ENCODE measurements around the gene KAT14.
"Not testable (repeated sequence)": the region's sequence is repeated elsewhere in the genome, so short reads cannot be mapped to it uniquely, and the experiment has no call there.

Gene KAT14, protein sequence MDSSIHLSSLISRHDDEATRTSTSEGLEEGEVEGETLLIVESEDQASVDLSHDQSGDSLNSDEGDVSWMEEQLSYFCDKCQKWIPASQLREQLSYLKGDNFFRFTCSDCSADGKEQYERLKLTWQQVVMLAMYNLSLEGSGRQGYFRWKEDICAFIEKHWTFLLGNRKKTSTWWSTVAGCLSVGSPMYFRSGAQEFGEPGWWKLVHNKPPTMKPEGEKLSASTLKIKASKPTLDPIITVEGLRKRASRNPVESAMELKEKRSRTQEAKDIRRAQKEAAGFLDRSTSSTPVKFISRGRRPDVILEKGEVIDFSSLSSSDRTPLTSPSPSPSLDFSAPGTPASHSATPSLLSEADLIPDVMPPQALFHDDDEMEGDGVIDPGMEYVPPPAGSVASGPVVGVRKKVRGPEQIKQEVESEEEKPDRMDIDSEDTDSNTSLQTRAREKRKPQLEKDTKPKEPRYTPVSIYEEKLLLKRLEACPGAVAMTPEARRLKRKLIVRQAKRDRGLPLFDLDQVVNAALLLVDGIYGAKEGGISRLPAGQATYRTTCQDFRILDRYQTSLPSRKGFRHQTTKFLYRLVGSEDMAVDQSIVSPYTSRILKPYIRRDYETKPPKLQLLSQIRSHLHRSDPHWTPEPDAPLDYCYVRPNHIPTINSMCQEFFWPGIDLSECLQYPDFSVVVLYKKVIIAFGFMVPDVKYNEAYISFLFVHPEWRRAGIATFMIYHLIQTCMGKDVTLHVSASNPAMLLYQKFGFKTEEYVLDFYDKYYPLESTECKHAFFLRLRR

DNA sequence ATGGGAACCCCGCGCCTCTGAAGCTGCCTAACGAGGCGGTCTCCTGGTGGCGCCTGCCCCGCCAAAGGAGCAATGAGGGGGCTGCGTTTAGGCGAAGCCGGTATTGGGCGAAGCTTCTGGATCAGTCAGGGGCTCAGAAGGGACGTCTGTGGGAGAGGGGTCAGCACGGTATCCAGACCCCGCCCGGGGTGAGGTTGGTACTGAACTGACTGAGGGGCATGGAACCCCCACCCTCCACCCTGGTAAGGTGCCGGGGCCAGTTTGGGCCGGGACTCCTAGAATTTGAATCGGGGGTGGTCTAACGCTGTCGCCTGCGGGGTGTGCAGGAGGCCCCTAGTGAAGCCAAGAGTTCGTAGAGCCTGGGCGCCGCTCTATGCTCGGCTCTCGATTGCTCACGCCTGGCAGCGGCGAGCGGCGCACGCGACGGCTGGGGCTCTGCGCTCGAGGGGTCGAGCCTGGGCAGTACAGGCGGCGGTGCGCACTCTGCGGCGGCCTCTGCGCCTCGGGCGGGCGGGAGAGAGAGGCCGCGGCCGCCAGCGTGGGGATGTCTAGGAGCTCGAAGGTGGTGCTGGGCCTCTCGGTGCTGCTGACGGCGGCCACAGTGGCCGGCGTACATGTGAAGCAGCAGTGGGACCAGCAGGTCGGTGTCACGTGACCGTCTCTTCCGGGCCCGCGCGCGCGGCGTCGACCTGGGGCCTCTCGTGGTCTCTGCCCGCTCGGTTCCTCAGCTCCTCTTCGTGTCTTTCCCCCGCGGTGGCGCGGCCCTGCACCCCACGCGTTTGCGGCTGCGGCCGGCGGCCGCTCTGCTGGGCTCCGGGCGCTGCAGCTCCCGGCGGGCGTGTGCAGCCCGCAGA is at the start of gene KAT14, which contains the start of gene PET117:
Gene KAT14 (plus strand): TSS at position 452 of the 854 bp plus-strand sequence. CDS start 4,798 bp downstream, outside the sequence.
Gene PET117 (plus strand): TSS at position 452 of the 854 bp plus-strand sequence. CDS start 93 bp downstream, at position 545.
- DNase-seq (ENCODE audit: low read depth in 1 of 2, low spot score in 1 of 2): peak; percentile 84 to 93

DNA sequence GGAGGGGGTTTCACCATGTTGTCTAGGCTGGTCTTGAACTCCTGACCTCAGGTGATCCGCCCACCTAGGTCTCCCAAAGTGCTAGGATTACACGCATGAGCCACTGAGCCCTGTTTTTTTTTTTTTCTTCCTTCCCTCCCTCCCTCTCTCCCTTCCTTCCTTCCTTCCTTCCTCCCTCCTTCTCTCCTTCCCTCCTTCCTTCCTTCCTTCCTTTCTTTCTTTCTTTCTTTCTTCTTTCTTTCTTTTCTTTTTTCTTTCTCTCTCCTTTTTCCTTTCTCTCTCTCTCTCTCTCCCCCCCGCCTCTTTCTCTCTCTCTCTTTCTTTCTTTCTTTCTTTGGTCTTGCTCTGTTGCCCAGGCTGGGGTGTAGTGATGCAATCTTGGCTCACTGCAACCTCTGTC is 49.4 kb upstream of the KAT14 start:
- DNase-seq (ENCODE audit: low read depth in 1 of 2, low spot score in 1 of 2): not testable (repeated sequence)

DNA sequence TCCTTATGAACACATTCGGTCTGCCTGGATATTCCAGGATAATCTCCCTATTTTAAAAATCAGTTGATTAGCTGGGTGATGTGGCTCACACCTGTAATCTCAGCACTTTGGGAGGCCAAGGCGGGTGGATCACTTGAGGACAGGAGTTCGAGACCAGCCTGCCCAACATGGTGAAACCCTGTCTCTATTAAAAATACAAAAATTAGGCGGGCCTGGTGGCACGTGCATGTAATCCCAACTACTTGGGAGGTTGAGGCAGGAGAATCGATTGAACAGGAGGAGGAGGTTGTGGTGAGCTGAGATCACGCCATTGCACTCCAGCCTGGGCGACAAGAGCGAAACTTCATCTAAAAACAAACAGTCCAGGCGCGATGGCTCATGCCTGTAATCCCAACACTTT is 48.8 kb upstream of the KAT14 start:
- DNase-seq (ENCODE audit: low read depth in 1 of 2, low spot score in 1 of 2): not testable (repeated sequence)

DNA sequence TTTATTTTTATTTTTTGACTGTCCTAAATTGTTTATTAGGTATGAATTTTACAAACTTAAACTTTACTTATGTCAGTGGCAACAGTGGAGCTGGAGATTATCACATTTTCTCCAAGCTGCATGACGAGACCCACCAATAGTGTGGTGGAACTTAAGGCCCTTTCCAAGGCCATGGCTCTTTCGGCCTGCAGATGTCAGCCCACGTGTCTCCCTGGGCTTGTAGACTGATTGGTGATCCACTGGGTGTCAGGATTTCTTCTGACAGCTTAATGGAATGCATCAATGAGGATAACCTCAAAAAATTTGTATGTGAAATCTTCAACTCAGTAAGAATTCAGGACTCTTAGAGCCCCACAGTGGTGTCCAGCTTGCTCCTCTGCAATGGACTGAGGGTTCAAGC is 47.6 kb upstream of the KAT14 start:
- DNase-seq (ENCODE audit: low read depth in 1 of 2, low spot score in 1 of 2): no peak

DNA sequence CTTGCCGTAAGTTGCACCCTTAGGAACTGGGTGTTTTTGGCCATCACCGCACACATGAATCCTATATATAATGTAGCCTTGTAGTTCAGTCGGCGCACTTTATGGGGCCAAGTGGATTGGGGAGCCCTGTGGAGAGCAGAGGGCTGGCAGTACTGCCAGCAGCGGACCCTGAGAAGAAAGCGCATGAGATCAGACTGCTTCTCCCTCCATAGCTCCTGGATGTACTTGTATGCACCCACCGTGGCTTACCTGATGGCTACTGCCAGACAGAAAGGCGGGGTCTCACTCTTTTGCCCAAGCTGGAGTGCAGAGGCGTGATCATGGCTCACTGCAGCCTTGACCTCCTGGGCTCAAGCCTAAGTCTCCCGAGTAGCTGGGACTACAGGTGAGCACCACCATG is 47.2 kb upstream of the KAT14 start:
- no peak for DNase-seq (ENCODE audit: low read depth in 1 of 2, low spot score in 1 of 2)

DNA sequence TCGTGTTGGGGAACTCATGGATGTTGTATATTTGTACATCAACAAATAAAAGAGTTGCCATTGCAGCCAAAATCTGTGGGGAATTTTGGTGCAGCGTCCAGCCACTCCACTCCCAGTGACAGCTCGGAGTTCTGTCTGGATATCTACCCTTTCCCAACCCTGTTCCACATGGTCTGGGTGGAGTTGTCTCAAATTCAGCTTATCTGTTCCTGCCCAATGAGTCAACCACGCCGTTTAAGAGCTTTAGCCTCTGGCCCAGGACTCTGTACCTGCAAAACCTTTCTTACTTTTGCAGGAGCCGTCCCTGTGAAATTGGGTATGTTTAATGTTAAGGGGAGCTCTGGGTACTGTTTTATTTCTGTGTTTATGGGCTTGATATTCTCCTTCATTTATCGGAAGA is 46.0 kb upstream of the KAT14 start:
- DNase-seq (ENCODE audit: low read depth in 1 of 2, low spot score in 1 of 2): no peak

DNA sequence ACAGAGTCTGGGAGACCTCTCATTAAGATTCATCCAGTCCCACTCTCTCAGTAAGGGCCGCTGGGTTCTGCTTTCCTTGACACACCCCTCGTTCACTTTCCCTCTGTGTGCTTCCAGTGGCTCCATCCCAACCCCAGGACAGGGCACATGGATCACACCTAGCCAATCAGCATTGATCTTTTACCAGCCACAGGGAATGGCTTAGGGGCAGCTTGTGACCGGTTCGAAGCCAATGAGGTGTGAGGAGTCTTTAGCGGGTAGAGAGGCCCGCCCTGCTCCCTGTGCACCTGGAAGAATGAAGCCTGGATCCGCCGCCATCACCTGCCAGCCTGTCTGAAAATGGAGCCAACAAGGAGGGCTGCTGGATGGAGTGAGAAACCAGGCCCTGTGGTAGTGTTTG is 44.8 kb upstream of the KAT14 start:
- no peak for DNase-seq (ENCODE audit: low read depth in 1 of 2, low spot score in 1 of 2)

DNA sequence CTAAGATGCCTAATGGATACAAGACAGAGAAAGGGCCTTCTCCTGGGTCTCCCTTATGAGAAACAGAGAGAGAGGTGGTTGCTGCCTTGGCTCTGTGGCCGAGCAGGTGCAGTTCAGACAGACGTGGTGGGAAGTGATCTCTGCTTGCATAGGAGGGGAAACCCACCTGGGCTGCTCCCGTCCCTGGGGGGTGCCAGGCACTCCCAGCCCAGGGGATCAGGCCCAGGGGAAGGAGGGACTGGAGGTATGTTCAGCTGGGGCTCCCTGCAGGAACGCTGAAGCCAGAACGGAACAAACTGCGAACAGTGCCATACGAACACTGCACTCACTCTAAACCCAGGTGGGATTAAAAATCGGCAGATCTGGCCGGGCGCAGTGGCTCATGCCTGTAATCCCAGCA is 44.3 kb upstream of the KAT14 start:
- no peak for DNase-seq (ENCODE audit: low read depth in 1 of 2, low spot score in 1 of 2)

DNA sequence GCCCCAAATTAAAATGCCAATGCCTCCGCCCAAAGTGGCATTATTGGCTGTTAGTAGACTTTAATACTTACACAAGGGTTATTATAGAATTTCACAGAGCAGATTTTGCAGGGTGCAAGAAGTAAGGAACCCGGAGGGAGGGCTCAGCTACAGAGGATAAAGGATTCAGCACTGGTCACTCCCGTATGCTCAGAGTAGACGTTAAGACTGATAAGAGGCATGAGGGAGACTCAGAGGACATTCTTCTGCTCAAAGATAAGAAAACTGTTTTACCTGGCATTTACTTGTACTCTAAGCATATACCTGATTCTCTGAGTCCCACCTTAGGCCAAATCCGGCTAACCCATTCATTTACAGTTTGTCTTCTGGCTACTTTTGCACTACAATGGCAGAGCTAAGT is 43.5 kb upstream of the KAT14 start:
- DNase-seq (ENCODE audit: low read depth in 1 of 2, low spot score in 1 of 2): no peak

DNA sequence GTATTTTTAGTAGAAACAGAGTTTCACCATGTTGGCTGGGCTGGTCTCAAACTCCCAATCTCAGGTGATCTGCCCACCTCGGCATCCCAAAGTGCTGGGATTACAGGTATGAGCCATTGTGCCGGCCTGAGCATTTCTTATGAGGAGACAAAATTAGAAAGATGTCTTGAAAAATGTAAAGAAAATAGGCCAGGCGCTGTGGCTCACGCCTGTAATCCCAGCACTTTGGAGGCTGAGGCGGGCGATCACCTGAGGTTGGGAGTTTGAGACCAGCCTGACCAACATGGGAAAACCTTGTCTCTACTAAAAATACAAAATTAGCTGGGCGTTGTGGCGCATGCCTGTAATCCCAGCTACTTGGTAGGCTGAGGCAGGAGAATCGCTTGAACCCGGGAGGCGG is 37.1 kb upstream of the KAT14 start:
- not testable (repeated sequence) for DNase-seq (ENCODE audit: low read depth in 1 of 2, low spot score in 1 of 2)

DNA sequence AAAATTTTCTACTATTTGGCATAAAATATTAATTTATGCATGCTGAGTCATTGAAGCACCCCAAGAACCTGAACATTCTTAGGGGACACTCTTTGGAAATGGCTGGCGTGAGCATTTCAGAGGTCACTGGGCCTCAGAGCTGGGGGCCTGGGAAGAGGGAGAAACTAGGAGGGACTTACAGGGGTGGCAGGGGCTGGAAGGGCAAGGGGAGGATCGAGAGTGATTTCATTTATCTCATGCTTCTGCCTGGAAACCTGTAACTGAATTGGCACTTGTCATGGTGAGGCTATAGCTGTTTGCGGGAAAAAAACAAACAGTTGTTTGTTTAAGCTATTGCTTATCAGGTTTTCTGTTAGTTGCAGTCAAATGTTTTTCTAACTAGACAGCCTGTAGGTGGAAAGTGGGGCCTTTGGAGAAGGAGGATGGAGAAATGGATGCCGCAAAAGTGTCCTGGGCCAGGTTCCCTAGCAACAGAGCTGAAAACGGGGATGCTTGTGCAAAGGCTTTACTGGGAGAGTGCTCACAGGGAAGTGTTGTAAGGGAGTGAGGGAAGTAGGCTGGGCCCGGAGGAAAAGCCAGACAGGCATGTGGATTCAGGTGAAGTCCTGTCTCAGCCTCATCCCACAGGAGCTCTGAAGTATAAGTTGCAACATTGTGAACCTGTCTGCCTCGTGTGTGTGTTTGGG is 36.4 kb upstream of the KAT14 start:
- no peak for DNase-seq (ENCODE audit: low read depth in 1 of 2, low spot score in 1 of 2)

DNA sequence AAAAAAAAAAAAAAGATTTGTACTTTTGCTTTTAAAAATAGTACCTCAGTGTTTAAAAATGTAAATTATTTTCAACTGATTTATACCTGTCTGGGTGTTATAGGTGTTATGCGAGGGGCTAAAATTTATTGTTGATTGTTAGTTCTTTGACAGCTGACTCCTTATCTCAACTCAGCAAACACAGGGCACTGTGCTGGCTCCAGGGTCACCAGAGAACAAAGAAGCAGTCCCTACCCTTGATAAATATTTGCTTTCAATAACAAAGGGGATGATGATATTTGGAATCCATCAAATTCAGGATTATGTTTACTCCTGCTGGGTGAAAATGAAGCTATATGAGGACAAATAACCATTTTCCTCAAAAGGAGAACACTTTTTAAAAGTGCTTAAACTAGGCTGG is 34.2 kb upstream of the KAT14 start:
- no peak for DNase-seq (ENCODE audit: low read depth in 1 of 2, low spot score in 1 of 2)

DNA sequence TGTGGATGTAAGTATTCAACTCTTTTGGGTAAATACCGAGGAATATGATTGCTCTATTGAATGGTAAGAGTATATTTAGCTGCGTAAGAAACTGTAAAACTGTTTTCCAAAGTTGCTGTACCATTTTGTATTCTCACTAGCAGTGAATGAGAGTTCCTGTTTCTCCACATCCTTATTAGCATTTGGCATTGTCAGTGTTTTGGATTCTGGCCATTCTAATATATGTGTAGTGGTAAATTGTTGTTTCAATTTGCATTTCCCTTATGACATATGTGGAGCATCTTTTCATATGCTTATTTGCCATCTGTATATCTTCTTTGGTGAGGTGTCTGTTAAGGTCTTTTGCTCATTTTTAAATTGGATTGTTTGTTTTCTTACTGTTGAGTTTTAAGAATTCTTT is 29.3 kb upstream of the KAT14 start:
- DNase-seq (ENCODE audit: low read depth in 1 of 2, low spot score in 1 of 2): no peak

DNA sequence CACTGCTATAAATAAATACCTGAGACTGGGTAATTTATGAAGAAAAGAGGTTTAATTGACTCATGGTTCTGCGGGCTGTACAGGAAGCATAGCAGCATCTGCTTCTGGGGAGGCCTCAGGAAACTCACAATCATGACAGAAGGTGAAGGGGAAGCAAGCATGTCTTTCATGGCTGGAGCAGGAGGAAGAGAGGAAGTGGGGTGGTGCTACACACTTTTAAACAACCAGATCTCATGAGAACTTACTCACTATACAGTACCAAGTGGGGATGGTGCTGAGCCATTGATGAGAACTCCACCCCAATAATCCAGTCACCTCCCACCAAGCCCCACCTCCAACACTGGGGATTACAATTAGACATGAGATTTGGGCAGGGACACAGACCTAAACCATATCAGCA is 9.1 kb upstream of the KAT14 start:
- not testable (repeated sequence) for DNase-seq (ENCODE audit: low read depth in 1 of 2, low spot score in 1 of 2)

DNA sequence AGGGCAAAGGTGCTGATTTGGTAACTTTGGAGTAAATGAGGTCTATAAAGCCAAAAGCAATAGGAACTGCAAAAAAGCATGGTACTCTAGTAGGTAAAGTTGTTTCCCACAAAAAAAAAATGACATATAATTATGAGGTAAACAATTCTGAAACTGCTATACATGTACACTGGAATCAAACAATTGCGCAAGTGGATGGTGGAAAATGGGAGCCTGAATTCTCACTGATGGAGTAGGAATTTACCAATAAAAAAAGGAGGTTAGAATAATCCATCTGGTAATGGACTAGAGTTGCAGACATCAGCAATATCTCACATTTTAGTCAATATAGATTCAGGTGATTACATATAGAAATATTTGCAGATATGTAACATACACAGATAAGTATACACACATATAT is 5.0 kb upstream of the KAT14 start:
- DNase-seq (ENCODE audit: low read depth in 1 of 2, low spot score in 1 of 2): no peak

DNA sequence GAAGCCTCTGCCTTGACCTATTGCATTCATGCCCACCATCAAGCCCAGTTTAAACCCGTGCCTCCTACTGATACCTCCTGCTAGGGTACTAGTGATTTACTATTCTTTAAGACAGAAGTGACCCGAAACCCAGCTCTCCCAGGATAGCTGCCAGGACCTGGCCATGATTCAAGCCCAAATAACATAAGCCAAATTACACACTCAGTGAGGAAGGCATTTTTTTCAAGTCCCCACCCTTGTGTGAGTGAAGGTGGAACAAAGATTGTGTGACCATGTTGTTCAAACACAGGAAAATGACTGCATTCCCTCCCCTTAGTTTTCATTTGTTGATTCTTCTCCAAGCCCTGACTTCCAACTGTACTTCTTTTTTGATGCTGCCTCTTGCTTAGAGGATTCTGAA is 3.7 kb upstream of the KAT14 start:
- DNase-seq (ENCODE audit: low read depth in 1 of 2, low spot score in 1 of 2): no peak

DNA sequence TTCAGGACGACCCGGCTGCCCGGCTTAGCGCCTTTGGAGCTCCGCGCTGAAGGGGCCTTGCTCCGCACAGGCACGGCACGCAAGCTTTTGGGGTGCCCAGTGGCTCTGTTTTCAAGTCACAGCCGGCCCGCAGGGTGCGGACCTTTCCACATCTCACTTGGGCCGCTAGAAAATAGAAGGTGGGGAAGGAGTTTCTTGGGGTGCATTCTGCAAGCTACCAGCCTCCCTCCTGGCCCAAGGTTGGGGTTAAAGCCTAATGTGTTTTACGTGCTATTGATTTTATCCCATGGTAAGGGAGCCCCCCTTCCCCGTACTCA is 561 bp downstream of the KAT14 start:
- DNase-seq (ENCODE audit: low read depth in 1 of 2, low spot score in 1 of 2): no peak

DNA sequence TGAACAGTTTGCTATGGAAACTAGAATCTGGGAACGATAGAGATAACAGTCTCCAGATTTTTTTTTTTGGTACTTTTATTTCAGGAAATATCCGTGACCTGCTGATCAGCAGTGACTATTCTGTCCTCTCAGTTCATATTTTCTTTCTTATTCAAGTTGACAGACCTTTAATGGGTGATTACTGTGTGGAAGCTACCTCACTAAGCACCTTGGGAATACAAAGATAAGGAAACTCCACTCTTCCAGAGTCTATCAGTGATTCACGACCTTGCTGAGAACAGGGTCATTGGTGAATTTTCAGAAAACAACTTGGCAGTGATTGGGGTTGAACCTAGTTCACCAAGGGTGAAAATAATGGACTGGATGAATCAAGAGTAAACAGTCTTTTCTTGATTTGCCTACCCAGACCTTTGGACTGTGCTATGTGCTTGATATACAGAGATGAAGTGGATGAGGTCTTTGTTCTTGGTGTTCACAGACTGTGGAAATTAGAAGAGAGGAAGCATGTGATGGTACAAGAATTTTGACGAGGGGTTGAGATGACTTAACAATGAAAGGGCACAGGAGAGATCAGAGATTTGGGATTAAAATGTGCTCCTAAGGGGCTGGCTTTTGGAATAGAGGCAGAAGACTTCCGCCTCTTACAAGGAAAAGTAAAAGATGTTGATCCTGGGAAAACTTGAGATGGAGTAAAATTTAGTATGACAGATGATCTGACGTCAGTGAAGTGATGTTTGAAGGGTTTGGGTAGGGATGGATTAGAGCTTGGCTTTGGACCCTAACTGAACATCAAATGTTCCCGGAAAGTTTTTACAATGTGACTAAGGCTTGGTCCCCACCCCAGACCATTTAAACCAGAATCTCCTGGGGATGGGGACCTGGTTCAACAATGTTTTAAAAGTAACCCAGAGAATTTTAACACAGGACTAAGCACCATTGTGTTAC is 1.2 kb downstream of the KAT14 start:
- no peak for DNase-seq (ENCODE audit: low read depth in 1 of 2, low spot score in 1 of 2)

DNA sequence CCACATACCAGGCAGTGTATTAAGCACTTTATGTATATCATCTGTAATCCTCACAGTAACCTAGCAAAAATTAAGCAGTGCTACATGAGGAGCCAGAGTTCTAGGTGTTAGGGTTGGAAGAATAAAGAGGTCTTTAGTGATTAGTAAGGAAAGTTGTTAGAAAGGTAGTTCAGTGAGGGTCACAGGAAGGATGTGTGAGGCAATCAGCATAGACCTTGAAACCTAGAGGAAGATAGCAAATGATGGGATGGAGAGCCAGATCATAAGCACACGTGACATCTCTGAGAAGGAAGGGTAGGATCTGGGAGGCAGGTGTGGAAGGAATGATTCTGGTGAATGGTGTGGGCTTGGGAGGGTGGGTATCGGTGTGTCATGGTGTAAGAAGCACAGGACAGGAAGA is 2.2 kb downstream of the KAT14 start:
- DNase-seq (ENCODE audit: low read depth in 1 of 2, low spot score in 1 of 2): no peak

DNA sequence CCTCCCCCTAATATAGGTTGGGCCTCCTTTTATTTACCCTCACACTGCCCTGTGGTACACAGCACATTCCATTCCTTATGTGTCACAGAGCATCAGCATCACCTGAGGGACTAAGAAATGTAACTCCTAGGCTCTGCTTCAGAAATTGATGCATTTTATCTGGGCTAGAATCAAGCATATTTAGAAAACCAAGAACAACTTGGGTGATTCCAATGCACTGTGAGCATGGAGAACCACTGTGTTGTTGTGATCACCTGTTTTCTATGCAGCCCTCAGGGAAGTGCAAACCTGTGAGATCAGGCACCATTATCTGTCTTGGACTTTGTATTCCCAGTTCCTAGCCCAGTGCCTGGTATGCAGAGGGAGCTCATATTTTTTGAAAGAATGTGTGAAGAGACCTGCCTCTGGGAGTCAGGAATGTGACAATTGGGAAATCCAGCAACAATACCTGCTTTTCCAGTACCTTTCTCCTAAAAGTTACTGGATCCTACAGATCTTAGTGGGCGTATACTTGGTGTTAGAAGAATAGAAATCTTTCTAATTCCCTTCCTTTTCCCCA is 7.0 kb downstream of the KAT14 start:
- no peak for DNase-seq (ENCODE audit: low read depth in 1 of 2, low spot score in 1 of 2)
